Caco-2 (cell line): Measurements from ENCODE around the gene STEAP1B. TPM values are rescaled to one million over a fixed set of nuclear protein-coding genes. Genes with fewer than 3 reads are reported as not detected.

Experiments
- BruUV-seq: library from RNA; stranded (reverse); fragments of 400-500 nt; replicated peaks from 2 replicates; lab custom pipeline; 2021; lab: Mats Ljungman, UMichigan
- CTCF ChIA-PET: fragments of 300-600 bp; sonication (Branson Sonifier 250); formaldehyde crosslinking; loops from one replicate; lab custom pipeline; 2022; ENCODE audit warnings: antibody characterized with exemption; lab: Charles Lee
- POLR2A ChIA-PET: fragments of 300-600 bp; sonication (Branson Sonifier 250); formaldehyde crosslinking; loops from one replicate; lab custom pipeline; 2022; ENCODE audit warnings: antibody characterized with exemption; lab: Charles Lee
- DNase-seq, 2 experiments: peaks; one replicate each; pipeline versions ENCODE4 v3.0.0 to v3.0.0-alpha.2; 2020 to 2022
- H3K27me3 ChIP-seq: replicated peaks from 2 replicates; pipeline ENCODE4 v1.6.0; 2011; ENCODE audit warnings: low read length; ENCODE audit not compliant: control insufficient read depth, insufficient read depth
- H3K36me3 ChIP-seq: 2 replicates; pipeline ENCODE4 v1.5.1; 2011; ENCODE audit warnings: low read length; ENCODE audit not compliant: control insufficient read depth, insufficient read depth
- H3K4me1 ChIP-seq: fragments of 250-450 bp; sonication (Bioruptor Pico); 2 replicates; pipeline ENCODE4 v1.5.1; 2020; ENCODE audit warnings: mild to moderate bottlenecking
- H3K4me3 ChIP-seq: 2 replicates; pipeline ENCODE4 v1.5.1; 2011; ENCODE audit warnings: low read depth, mild to moderate bottlenecking, control low read depth, low read length
- H3K9me3 ChIP-seq: fragments of 250-450 bp; sonication (Bioruptor Pico); 2 replicates; pipeline ENCODE4 v1.5.1; 2020; ENCODE audit warnings: mild to moderate bottlenecking, moderate library complexity
- H3K27ac Mint-ChIP-seq: one replicate; pipeline ENCODE4 v1.8.0; 2022; ENCODE audit warnings: mixed read lengths; ENCODE audit not compliant: unreplicated experiment
- H3K27me3 Mint-ChIP-seq: one replicate; pipeline ENCODE4 v1.8.0; 2022; ENCODE audit warnings: mixed read lengths; ENCODE audit not compliant: insufficient read depth, unreplicated experiment
- H3K36me3 Mint-ChIP-seq: one replicate; pipeline ENCODE4 v1.8.0; 2022; ENCODE audit warnings: mild to moderate bottlenecking, mixed read lengths; ENCODE audit not compliant: insufficient read depth, unreplicated experiment
- H3K4me1 Mint-ChIP-seq: one replicate; pipeline ENCODE4 v1.8.0; 2022; ENCODE audit warnings: low read depth, mixed read lengths; ENCODE audit not compliant: unreplicated experiment
- H3K4me3 Mint-ChIP-seq: one replicate; pipeline ENCODE4 v1.8.0; 2022; ENCODE audit warnings: mild to moderate bottlenecking, moderate library complexity, mixed read lengths; ENCODE audit not compliant: unreplicated experiment
- H3K9me3 Mint-ChIP-seq: one replicate; pipeline ENCODE4 v1.8.0; 2022; ENCODE audit warnings: mixed read lengths; ENCODE audit not compliant: unreplicated experiment
- CTCF ChIP-seq, 2 experiments: fragments of 200-600 bp in 1 of 2; IDR thresholded peaks; 1 replicate in 1 of 2; 2 replicates in 1 of 2; pipeline versions ENCODE4 v1.5.1 to v1.8.0; 2011 to 2022; ENCODE audit warnings: antibody characterized with exemption in 1 of 2, control low read depth in 1 of 2, inconsistent platforms in 1 of 2, low read depth in 1 of 2, low read length in 1 of 2, mild to moderate bottlenecking in 1 of 2, moderate library complexity in 1 of 2; ENCODE audit not compliant: insufficient read depth in 1 of 2, severe bottlenecking in 1 of 2, unreplicated experiment in 1 of 2
- intact Hi-C: fragments of 100-400 bp; cut with micrococcal nuclease; formaldehyde crosslinking; loops from one replicate; pipeline ENCODE4 v1.10.0; 2022; ENCODE audit not compliant: unreplicated experiment
- total RNA-seq: library from RNA; stranded (reverse); gene quantifications from 2 replicates; pipeline ENCODE4 v1.2.3, GENCODE V29; 2022

STEAP1B gene
- total RNA-seq, 1 experiment from 2014 or later = 1.7 TPM

DNA sequence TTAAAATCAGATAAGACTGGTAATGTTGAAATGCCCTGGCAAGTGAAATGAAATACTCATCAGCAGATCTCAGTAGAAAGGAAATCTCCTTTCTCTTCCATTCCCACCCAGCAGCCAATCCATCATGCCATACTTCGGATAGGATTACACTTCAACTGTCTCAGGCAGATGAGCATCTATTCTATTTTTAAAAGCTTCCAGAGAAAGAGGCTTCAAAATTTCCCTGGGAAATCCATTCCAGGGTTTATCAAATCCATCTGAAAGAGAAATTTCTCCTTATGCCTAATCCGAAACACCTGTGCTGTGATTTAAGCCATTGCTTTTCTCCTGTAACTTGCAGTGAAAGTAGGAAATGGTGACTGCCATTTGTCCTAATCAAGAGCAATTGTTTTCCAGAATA is 82.6 kb downstream of the STEAP1B start:
- no TSS peak for BruUV-seq
- no peak overlapping the region for H3K4me3 ChIP-seq
- no peaks in the 10 kb centered on the region; the same call in 1 of the 2 replicates for H3K27me3 ChIP-seq
- intact Hi-C loops = no loop called here
- H3K4me1 Mint-ChIP-seq = no peaks in the 10 kb centered on the region
- H3K36me3 ChIP-seq = no peaks in the 10 kb centered on the region
- H3K27me3 Mint-ChIP-seq = no peaks in the 10 kb centered on the region
- H3K9me3 ChIP-seq = no peaks in the 10 kb centered on the region
- ChIA-PET POLR2A (no interaction called here), CTCF (no interaction called here)
- no peak overlapping the region for H3K4me3 Mint-ChIP-seq
- H3K36me3 Mint-ChIP-seq = no peaks in the 10 kb centered on the region
- no peak for DNase-seq
- no peak for TF ChIP-seq CTCF (IDR thresholded peaks at IDR 0.05; ENCODE audit: insufficient read depth in 1 of 2, low read depth in 1 of 2, low read length in 1 of 2, severe bottlenecking in 1 of 2, unreplicated experiment in 1 of 2)
- H3K27ac Mint-ChIP-seq = no peak overlapping the region
- no peaks in the 10 kb centered on the region for H3K9me3 Mint-ChIP-seq
- no peaks in the 10 kb centered on the region for H3K4me1 ChIP-seq

GRCh38 chr7:22414424-22414823 is 85.6 kb downstream of the STEAP1B start:
- no peak for DNase-seq
- POLR2A ChIA-PET = no interaction called here
- Histone ChIP-seq H3K27me3 (no peaks in the 10 kb centered on the region), H3K4me3 (no peak overlapping the region), H3K36me3 (no peaks in the 10 kb centered on the region), H3K4me1 (no peaks in the 10 kb centered on the region), H3K9me3 (no peaks in the 10 kb centered on the region)
- H3K4me3 Mint-ChIP-seq = no peak overlapping the region
- CTCF ChIA-PET = no interaction called here
- no peaks in the 10 kb centered on the region for H3K27me3 Mint-ChIP-seq
- TF ChIP-seq CTCF (IDR thresholded peaks at IDR 0.05; ENCODE audit: insufficient read depth in 1 of 2, low read depth in 1 of 2, low read length in 1 of 2, severe bottlenecking in 1 of 2, unreplicated experiment in 1 of 2) = no peak
- no peaks in the 10 kb centered on the region for H3K4me1 Mint-ChIP-seq
- no peaks in the 10 kb centered on the region for H3K36me3 Mint-ChIP-seq
- H3K27ac Mint-ChIP-seq = no peak overlapping the region
- BruUV-seq = no TSS peak
- intact Hi-C loops = no loop called here
- H3K9me3 Mint-ChIP-seq = no peaks in the 10 kb centered on the region

DNA sequence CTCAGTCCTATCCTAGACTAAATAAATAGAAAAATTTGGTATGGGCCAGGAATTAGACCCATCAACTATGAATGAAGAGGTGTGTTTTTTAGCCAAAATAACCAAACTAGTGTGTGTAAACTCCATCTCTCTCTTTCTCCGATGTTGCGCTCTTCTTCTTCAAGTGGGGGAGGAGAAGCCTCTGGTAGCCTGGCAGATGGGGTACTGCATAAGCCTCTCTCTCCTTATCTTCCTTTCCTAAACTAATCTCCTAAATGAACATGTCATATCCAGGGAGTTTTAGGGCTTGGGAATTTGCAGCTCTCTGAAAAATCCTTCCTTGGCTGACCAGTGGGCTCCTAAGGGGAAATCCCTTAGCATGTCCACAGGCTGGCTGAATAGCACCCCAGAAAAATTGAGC is 86.8 kb downstream of the STEAP1B start:
- Histone ChIP-seq H3K27me3 (no peaks in the 10 kb centered on the region), H3K4me1 (no peaks in the 10 kb centered on the region), H3K9me3 (no peaks in the 10 kb centered on the region), H3K4me3 (no peak overlapping the region), H3K36me3 (no peaks in the 10 kb centered on the region)
- Mint-ChIP-seq H3K27ac (no peak overlapping the region), H3K36me3 (no peaks in the 10 kb centered on the region), H3K9me3 (no peaks in the 10 kb centered on the region), H3K4me1 (no peaks in the 10 kb centered on the region), H3K4me3 (no peak overlapping the region), H3K27me3 (no peaks in the 10 kb centered on the region)
- no TSS peak for BruUV-seq
- intact Hi-C loops = no loop called here
- no peak for TF ChIP-seq CTCF (IDR thresholded peaks at IDR 0.05; ENCODE audit: insufficient read depth in 1 of 2, low read depth in 1 of 2, low read length in 1 of 2, severe bottlenecking in 1 of 2, unreplicated experiment in 1 of 2)
- ChIA-PET CTCF (no interaction called here), POLR2A (no interaction called here)
- DNase-seq = no peak
